ENCODE data around the gene CHRNA5. TPM values are rescaled to one million over a fixed set of nuclear protein-coding genes. Genes with fewer than 3 reads are reported as not detected.

CHRNA5 gene
- total and polyA plus RNA-seq, 7 donors: 0.92 to 3.8 (median 1.8) TPM

- TF ChIP-seq POLR2A (IDR thresholded peaks at IDR 0.05): no peak
- TF ChIP-seq CTCF (IDR thresholded peaks at IDR 0.05): no peak
- H3K4me1 ChIP-seq: peaks cover 0 to 33% (median 27%) of the 10 kb centered on the region in 4 donors
- 82 to 86% methylated on average over 5 of the region's 5 CpGs for WGBS, 2 donors
- DNase-seq: no peak
- no peaks in the 10 kb centered on the region for H3K36me3 ChIP-seq
- no peaks in the 10 kb centered on the region for H3K9me3 ChIP-seq
- H3K4me3 ChIP-seq: no peak overlapping the region
- peaks cover 0 to 32% (median 12%) of the 10 kb centered on the region in 3 donors for H3K27me3 ChIP-seq
- H3K27ac ChIP-seq: no peak overlapping the region
- intact Hi-C loops (cut with DNase I): loop anchor here (5.0 kb wide), 1 partner anchor 195 kb away; the partner anchor contains the start of gene ADAMTS7
These were observed 52.2 kb downstream of the CHRNA5 start for GRCh38 chr15:78617516-78617915.

GRCh38 chr15:78618064-78618463, 52.7 kb downstream of the CHRNA5 start:
- TF ChIP-seq POLR2AphosphoS5 (IDR thresholded peaks at IDR 0.05) (no peak), CTCF (IDR thresholded peaks at IDR 0.05) (no peak), EP300 (IDR thresholded peaks at IDR 0.05) (no peak), POLR2A (IDR thresholded peaks at IDR 0.05) (no peak)
- WGBS, 2 donors: 90% methylated on average over 8 of the region's 8 CpGs
- Histone ChIP-seq H3K4me1 (peaks cover 0 to 33% (median 27%) of the 10 kb centered on the region in 4 donors), H3K36me3 (no peaks in the 10 kb centered on the region), H3K4me3 (no peak overlapping the region), H3K27me3 (peaks cover 0 to 32% (median 12%) of the 10 kb centered on the region in 3 donors), H3K27ac (peak overlapping the region in 1 of 4 donors; percentile 81), H3K9me3 (no peaks in the 10 kb centered on the region)
- intact Hi-C loops (cut with DNase I): loop anchor here (1.0 to 5.0 kb wide), 3 partner anchors 91 to 194 kb away; partner anchors contain the start of gene ADAMTS7
- DNase-seq: no peak

GRCh38 chr15:78618490-78618934, 53.2 kb downstream of the CHRNA5 start:
- intact Hi-C loops (cut with DNase I): loop anchor here (1.0 to 5.0 kb wide), 3 partner anchors 91 to 194 kb away; partner anchors contain the start of gene ADAMTS7
- peaks cover 0 to 32% (median 12%) of the 10 kb centered on the region in 3 donors for H3K27me3 ChIP-seq
- peak overlapping the region in 3 of 4 donors; percentile 37 to 81 (median 65) for H3K27ac ChIP-seq
- H3K36me3 ChIP-seq: no peaks in the 10 kb centered on the region
- 21% methylated on average over 8 of the region's 8 CpGs for WGBS, 2 donors
- TF ChIP-seq POLR2A (IDR thresholded peaks at IDR 0.05): no peak
- peak in 2 of 4 donors; percentile 63 to 74 for TF ChIP-seq EP300 (IDR thresholded peaks at IDR 0.05)
- peak; percentile 92 to 95 (median 94) for TF ChIP-seq POLR2AphosphoS5 (IDR thresholded peaks at IDR 0.05)
- TF ChIP-seq CTCF (IDR thresholded peaks at IDR 0.05): peak; percentile 77 to 88 (median 82)
- DNase-seq: peak; percentile 96
- H3K9me3 ChIP-seq: no peaks in the 10 kb centered on the region
- no peak overlapping the region for H3K4me3 ChIP-seq
- H3K4me1 ChIP-seq: peaks cover 0 to 33% (median 27%) of the 10 kb centered on the region in 4 donors

GRCh38 chr15:78619022-78619950, 54.0 kb downstream of the CHRNA5 start:
- Histone ChIP-seq H3K4me3 (peak overlapping the region in 3 of 4 donors; percentile 39 to 58 (median 51)), H3K4me1 (peaks cover 0 to 33% (median 27%) of the 10 kb centered on the region in 4 donors), H3K27ac (peak overlapping the region in 3 of 4 donors; percentile 37 to 81 (median 65)), H3K9me3 (no peaks in the 10 kb centered on the region), H3K36me3 (no peaks in the 10 kb centered on the region), H3K27me3 (peaks cover 0 to 32% (median 12%) of the 10 kb centered on the region in 3 donors)
- intact Hi-C loops (cut with DNase I): loop anchor here (5.0 kb wide), 1 partner anchor 193 kb away; the partner anchor contains the start of gene ADAMTS7
- WGBS, 2 donors: 45 to 58% methylated on average over 20 of the region's 20 CpGs
- TF ChIP-seq POLR2AphosphoS5 (IDR thresholded peaks at IDR 0.05) (no peak), EP300 (IDR thresholded peaks at IDR 0.05) (no peak), CTCF (IDR thresholded peaks at IDR 0.05) (no peak)
- DNase-seq: no peak

Measured in sigmoid colon (tissue), 7 donors.